Ectodermal cell (in vitro differentiated cells): ENCODE measurements around the gene HRCT1.
"Not testable (repeated sequence)": the region's sequence is repeated elsewhere in the genome, so short reads cannot be mapped to it uniquely, and the experiment has no call there.

Source experiments
- H3K27ac ChIP-seq: 2 replicates; pipeline ENCODE4 v1.7.0; 2013; ENCODE audit warnings: mild to moderate bottlenecking, low read depth, low read length; ENCODE audit not compliant: insufficient read depth, poor library complexity, severe bottlenecking
- H3K27me3 ChIP-seq: 2 replicates; pipeline ENCODE4 v1.7.0; 2013; ENCODE audit warnings: mild to moderate bottlenecking, low read length; ENCODE audit not compliant: insufficient read depth, control insufficient read depth, poor library complexity, severe bottlenecking
- H3K36me3 ChIP-seq: one replicate; pipeline ENCODE4 v1.7.0; 2013; ENCODE audit warnings: low read length; ENCODE audit not compliant: control insufficient read depth, insufficient read depth
- H3K4me1 ChIP-seq: one replicate; pipeline ENCODE4 v1.7.0; 2013; ENCODE audit warnings: low read length; ENCODE audit not compliant: control insufficient read depth, insufficient read depth
- H3K4me3 ChIP-seq: 2 replicates; pipeline ENCODE4 v1.7.0; 2013; ENCODE audit warnings: low read depth, low read length, control low read depth; ENCODE audit not compliant: insufficient read depth
- H3K9me3 ChIP-seq: 2 replicates; pipeline ENCODE4 v1.7.0; 2013; ENCODE audit warnings: mild to moderate bottlenecking, low read length, moderate library complexity; ENCODE audit not compliant: control insufficient read depth
- WGBS, 2 experiments: methylation state at CpG; one replicate each; pipeline ENCODE4 v1.1.7; 2013; ENCODE audit warnings: missing lambda C conversion rate in 2 of 2; 5-methylcytosine and 5-hydroxymethylcytosine counted together

Gene HRCT1

GRCh38 chr9:35907711-35908503 lies 1.9 kb downstream of the HRCT1 start:
- WGBS, 2 experiments, result 45 to 54% methylated on average over 13 of the region's 13 CpGs

DNA sequence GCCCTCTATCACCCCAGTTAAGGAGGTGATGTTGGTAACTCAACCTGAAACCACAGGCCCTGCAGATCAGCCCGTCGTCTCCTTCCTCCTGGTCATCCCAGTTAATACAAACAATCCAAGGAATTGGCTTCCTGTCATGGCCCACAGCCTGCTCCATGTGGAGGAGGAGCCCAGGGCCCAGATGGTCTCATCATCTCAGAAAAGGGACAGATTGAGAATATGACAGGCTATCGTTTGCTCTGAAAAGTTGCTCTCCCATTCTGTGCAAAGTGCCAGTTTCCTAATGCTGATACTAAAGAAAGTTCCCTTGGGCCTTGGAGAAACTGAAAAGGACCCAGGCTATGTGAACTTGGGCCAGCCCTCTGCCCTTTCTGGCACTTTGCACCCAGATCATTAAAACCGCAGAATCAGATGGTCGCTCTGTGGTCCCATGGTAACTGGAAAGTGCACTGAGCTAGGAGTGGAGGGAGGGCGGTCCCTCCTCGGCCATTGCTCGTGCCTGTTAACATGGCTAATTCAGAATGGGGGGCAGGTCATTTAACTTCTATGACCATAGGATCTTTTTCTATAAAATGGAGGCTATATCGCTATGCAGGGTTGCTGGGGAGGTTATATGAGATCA lies 2.6 kb downstream of the HRCT1 start:
- Histone ChIP-seq H3K27ac (no peak overlapping the region), H3K9me3 (no peaks in the 10 kb centered on the region), H3K27me3 (no peaks in the 10 kb centered on the region), H3K4me1 (peaks cover 40% of the 10 kb centered on the region), H3K4me3 (no peak overlapping the region), H3K36me3 (no peaks in the 10 kb centered on the region)
- WGBS, 2 experiments, result 87 to 89% methylated on average over 9 of the region's 9 CpGs

More at GRCh38 chr9:35907711-35908503, 1.9 kb downstream of the HRCT1 start:
- H3K9me3 ChIP-seq, result no peaks in the 10 kb centered on the region
- H3K4me3 ChIP-seq, result no peak overlapping the region
- H3K27me3 ChIP-seq, result no peaks in the 10 kb centered on the region
- peak overlapping the region; percentile 1 for H3K27ac ChIP-seq
- H3K4me1 ChIP-seq, result peaks cover 40% of the 10 kb centered on the region
- no peaks in the 10 kb centered on the region for H3K36me3 ChIP-seq

- H3K27me3 ChIP-seq, result no peaks in the 10 kb centered on the region
- H3K9me3 ChIP-seq, result no peaks in the 10 kb centered on the region
- H3K27ac ChIP-seq, result no peak within 1 kb of the TSS
- no peaks in the 10 kb centered on the region for H3K36me3 ChIP-seq
- no peak within 1 kb of the TSS for H3K4me3 ChIP-seq
- WGBS, 2 experiments, result 91% methylated on average over 11 of the region's 11 CpGs
- H3K4me1 ChIP-seq, result peaks cover 40% of the 10 kb centered on the region
Observed at GRCh38 chr9:35909274-35909673, 3.3 kb downstream of the HRCT1 start, which contains the start of gene SPAAR. SPAAR (plus strand) TSS chr9:35909490; CDS start chr9:35910464, 974 bp downstream.

DNA sequence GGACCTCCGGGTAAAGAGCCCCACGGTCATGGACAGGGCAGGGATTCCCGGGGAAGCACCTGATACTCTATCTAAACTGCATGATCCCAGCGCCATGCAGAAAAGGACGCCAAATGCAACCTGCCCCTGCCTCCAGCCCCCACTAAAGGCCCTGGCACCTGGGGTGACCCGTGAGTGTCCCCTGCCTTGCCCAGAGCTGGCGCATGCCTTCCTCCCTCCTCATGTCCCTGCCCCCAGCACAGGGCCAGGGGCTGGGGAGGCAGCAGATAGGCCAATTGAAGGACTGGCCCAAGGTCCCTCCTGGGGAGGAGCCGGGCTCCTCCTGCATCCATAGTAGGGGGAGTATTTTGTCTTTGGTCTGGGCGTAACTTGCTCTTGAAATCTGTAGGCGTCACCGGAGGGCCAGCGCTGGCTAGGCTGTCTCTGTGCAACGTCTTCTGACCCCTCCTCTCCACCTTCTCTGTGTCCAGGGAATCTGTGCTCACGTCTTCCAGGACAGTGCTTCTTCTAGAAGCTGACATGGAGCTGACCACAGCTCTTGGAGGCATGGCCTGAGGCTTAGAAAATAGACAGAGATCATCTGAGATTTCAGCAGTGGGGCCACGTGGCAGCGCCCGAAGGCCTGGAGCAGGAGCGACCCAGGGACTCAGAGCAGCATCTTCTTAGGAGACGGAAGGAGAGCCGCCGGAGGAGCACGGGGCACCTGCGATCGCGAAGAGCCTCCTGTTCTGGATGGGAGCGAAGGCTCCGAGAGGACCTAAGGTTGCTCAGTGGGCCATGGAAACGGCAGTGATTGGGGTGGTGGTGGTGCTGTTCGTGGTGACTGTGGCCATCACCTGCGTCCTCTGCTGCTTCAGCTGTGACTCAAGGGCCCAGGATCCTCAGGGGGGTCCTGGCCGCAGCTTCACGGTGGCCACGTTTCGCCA lies 3.9 kb downstream of the HRCT1 start:
- WGBS, 2 experiments, result 91 to 92% methylated on average over 34 of the region's 34 CpGs
- H3K9me3 ChIP-seq, result no peaks in the 10 kb centered on the region
- peaks cover 34% of the 10 kb centered on the region for H3K4me1 ChIP-seq
- H3K27me3 ChIP-seq, result no peaks in the 10 kb centered on the region
- H3K4me3 ChIP-seq, result no peak overlapping the region
- no peaks in the 10 kb centered on the region for H3K36me3 ChIP-seq
- H3K27ac ChIP-seq, result no peak overlapping the region

DNA sequence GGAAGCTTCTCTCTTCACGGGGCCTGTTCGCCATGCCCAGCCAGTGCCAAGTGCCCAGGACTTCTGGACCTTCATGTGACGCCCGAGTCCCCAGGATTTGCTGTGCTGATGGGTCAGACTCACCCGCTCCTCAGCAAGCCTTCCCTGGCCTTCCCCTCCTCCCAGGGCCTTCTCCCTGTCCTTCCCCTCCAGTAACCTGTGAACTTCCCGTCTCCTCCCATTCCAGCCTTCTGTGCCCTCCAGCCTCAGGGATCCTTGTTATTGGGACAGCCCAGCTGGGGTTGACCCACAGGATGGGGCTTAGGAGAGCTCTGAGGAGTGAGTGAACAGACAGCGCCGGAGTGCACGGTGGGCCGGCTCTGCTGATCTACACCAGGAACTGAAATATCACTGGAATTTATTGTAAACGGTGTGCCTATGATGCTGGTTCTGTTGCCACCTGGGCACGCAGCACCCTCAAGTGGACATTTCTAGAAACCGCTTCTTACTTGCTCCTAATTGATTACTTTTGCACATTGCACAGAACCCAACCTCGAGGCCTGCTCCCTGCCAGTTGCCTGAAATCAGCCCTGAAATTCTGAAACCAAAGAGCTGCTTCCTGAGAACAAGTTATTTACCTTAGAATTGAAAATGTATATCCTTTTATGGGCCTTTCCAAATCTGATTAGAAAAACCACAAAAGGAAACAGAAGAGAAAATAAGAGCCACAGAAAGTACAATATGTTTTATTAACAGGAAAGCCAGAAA lies 4.8 kb downstream of the HRCT1 start:
- WGBS, 2 experiments, result 88% methylated on average over 14 of the region's 14 CpGs
- H3K4me3 ChIP-seq, result no peak overlapping the region
- no peaks in the 10 kb centered on the region for H3K36me3 ChIP-seq
- H3K4me1 ChIP-seq, result peaks cover 26% of the 10 kb centered on the region
- no peaks in the 10 kb centered on the region for H3K9me3 ChIP-seq
- H3K27me3 ChIP-seq, result no peaks in the 10 kb centered on the region
- no peak overlapping the region for H3K27ac ChIP-seq

- H3K4me3 ChIP-seq, result no peak overlapping the region
- WGBS, 2 experiments, result 86 to 92% methylated on average over 10 of the region's 10 CpGs
- no peaks in the 10 kb centered on the region for H3K27me3 ChIP-seq
- no peak overlapping the region for H3K27ac ChIP-seq
- H3K4me1 ChIP-seq, result peaks cover 24% of the 10 kb centered on the region
- H3K9me3 ChIP-seq, result no peaks in the 10 kb centered on the region
- no peaks in the 10 kb centered on the region for H3K36me3 ChIP-seq
Observed at GRCh38 chr9:35911690-35912089, 5.7 kb downstream of the HRCT1 start.

DNA sequence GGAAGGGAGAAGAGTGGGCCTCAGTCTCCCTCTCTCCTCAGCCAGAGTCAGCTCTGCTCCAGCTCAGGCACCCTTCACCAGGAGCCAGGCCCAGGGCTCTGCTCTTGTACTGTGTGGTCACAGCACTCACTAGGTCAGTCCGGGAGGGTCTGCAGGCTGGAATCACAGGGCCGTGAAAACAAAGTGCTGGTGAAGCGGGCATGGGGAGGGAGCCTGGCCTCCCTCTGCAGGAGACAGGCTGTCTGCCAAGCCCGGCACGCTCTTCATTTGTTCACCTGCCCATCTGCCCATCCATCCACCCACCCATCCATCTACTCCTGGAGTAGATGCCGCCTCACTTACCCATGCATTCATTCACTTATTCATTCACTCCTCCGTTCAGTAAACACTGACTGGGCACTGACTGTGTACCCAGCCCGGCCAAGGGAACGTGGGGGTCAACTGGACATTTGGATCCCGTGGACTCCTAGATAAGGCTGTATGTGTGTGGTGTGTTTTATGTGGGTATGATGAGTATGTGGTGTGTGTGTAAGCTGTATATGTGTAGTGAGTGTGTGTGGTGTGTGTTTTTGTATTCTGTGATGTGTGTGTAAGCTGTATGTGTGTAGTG lies 6.9 kb downstream of the HRCT1 start:
- H3K4me1 ChIP-seq, result peaks cover 12% of the 10 kb centered on the region
- WGBS, 2 experiments, result 89 to 90% methylated on average over 10 of the region's 10 CpGs
- H3K4me3 ChIP-seq, result no peak overlapping the region
- H3K27ac ChIP-seq, result no peak overlapping the region
- no peaks in the 10 kb centered on the region for H3K9me3 ChIP-seq
- no peaks in the 10 kb centered on the region for H3K36me3 ChIP-seq
- H3K27me3 ChIP-seq, result no peaks in the 10 kb centered on the region

DNA sequence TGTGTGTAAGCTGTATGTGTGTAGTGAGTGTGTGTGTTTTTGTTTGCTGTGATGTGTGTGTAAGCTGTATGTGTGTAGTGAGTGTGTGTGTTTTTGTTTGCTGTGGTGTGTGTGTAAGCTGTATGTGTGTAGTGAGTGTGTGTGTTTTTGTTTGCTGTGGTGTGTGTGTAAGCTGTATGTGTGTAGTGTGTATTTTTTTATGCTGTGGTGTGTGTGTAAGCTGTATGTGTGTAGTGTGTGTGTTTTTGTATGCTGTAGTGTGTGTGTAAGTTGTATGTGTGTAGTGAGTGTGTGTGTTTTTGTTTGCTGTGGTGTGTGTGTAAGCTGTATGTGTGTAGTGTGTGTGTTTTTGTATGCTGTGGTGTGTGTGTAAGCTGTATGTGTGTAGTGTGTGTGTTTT lies 7.4 kb downstream of the HRCT1 start:
- not testable (repeated sequence) for H3K9me3 ChIP-seq, H3K36me3 ChIP-seq, H3K27ac ChIP-seq, H3K27me3 ChIP-seq, H3K4me3 ChIP-seq, H3K4me1 ChIP-seq

GRCh38 chr9:35914301-35914807 lies 8.4 kb downstream of the HRCT1 start:
- no peaks in the 10 kb centered on the region for H3K36me3 ChIP-seq
- no peak overlapping the region for H3K27ac ChIP-seq
- 70 to 71% methylated on average over 9 of the region's 9 CpGs for WGBS, 2 experiments
- no peaks in the 10 kb centered on the region for H3K9me3 ChIP-seq
- H3K27me3 ChIP-seq, result no peaks in the 10 kb centered on the region
- H3K4me3 ChIP-seq, result no peak overlapping the region
- no peaks in the 10 kb centered on the region for H3K4me1 ChIP-seq
